Activated effector memory CD4-positive, alpha-beta T cell treated with anti-CD3 and anti-CD28 coated beads, Interleukin-2, amount 50 U/mL, for 16 hours (primary cell): ENCODE data around the gene CRTC1.
A peak's percentile ranks its signal among the peaks of the same experiment; 100 is the strongest.

Experiments used
- DNase-seq: peaks from one replicate; pipeline ENCODE4 v3.0.0-alpha.2; 2020

The CRTC1 gene

DNA sequence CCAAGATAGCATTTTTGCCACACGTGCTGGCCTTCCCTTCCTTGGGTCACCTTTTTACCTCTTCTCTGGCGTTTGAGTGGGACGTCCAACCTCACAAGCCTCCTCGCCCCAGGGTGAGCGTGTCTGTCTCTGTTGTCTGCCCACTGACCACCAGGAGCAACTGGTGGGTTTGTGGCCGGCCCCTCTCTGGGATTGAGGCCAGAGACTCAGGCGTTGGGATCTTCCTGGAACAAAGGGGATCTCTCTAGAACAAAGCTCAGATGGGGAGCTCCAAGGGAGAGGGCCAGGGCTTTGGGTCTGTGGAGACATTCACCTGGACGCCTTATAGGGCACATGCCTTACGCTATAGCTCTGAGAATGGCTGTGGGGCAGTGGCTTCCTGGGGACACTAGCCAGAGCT is 90.2 kb downstream of the CRTC1 start:
- no peak for DNase-seq

DNA sequence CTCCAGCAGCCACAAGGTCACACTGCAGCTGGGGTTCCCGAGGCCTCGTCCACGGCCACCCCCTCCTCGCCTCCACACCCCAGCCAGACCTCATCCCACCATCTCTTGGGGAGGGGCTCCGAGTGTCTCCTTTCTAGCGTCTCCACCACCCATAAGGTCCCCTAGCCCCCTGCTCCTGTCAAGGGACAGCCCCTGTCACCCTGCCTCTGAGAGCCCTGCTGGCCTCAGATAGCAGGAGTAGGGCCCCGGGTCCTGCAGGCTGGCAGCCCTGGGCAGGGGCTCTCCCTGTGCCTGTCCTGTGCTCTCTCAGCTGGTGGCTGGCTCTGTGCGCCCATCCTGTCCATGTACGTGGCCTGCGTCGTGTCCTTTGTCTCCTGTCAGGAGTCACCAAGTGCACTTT is 90.6 kb downstream of the CRTC1 start:
- no peak for DNase-seq

DNA sequence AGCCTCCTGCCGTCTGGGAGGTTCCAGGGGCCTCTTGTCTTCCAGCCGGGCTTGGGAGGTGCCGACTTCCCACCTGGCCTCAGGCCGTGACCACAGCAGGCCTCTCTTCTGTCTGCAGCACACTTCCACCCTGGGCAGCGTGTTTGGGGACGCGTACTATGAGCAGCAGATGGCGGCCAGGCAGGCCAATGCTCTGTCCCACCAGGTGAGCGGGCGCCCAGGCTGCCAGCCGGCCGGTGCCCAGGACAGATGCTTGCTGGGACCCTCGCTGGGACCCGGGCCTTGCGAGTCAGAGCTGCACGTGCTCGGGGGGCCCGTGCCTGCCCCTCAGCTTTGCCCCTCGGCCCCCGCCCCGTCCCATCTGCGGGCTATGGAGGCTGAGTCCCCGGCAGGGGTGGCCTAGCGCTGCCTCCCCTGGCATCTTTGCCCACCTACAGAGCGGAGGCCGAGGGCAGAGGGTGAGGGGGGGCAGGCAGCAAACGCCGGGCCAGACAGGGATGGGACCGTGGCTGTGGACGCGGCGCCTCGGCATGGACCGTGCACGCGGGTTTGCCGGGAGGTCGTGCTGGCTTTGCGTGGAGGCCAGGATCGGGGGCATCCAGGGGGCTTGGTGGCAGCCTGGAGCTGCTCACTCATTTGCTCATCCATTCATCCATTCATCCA is 91.4 kb downstream of the CRTC1 start:
- DNase-seq = no peak

DNA sequence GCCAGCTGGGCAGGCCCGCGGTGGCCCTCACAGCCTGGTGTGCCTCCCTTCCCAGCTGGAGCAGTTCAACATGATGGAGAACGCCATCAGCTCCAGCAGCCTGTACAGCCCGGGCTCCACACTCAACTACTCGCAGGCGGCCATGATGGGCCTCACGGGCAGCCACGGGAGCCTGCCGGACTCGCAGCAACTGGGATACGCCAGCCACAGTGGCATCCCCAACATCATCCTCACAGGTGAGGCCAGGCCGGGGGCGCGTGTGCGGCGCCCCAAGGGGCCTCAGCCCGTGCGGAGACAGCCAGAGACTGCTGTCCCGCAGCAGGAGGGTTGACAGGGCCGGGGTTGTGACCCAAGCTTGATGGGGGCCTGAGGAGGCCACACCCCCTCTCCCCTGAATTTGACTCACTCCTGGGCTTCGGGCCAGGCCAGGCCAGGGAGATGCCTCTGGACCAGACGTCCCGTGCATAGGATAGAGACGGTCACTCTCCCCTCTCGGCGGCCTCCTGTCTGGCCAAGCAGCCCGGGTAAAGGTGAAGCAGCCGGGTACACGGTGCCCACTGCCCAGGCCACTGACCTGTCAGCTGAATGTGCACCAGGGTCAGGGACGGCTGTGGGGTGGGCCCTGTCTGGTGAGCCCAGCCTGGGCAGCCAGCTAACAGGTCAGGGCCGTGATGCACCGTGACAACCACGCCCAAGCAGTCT is 92.3 kb downstream of the CRTC1 start:
- no peak for DNase-seq

DNA sequence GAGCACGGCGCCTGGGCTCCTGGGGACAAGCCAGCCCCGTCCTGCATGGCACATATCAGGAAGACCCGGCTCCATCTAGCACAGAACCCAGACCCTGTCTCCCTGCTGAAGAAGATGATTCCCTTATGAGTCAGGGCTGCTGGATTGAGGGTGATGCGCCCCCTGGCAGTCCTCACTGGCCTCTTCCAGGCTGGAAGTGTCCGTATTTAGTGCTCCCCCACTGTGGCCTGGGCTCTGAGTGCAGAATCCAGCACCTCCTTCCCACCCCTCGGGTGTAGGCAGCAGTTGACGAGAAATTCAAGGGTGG is 92.8 kb downstream of the CRTC1 start:
- no peak for DNase-seq

DNA sequence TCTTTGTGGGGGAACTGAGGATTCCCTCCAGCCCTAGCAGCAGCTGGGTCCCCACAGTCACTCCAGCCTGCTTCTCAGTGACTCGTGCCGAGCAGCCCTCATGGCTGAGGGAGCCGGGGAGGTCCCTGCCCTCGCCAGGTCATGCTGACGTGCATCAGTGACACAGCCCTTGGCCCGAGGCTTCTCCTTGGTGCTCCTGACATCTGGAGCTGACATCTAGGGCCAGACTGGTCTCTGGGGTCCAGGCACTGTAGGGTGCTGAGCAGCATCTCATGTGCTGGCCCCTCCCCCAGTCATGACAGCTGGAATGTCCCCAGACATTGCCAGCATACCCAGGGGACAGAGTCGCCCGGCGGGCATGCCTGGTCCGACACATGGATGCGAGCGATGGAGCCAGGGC is 93.3 kb downstream of the CRTC1 start:
- DNase-seq = no peak

DNA sequence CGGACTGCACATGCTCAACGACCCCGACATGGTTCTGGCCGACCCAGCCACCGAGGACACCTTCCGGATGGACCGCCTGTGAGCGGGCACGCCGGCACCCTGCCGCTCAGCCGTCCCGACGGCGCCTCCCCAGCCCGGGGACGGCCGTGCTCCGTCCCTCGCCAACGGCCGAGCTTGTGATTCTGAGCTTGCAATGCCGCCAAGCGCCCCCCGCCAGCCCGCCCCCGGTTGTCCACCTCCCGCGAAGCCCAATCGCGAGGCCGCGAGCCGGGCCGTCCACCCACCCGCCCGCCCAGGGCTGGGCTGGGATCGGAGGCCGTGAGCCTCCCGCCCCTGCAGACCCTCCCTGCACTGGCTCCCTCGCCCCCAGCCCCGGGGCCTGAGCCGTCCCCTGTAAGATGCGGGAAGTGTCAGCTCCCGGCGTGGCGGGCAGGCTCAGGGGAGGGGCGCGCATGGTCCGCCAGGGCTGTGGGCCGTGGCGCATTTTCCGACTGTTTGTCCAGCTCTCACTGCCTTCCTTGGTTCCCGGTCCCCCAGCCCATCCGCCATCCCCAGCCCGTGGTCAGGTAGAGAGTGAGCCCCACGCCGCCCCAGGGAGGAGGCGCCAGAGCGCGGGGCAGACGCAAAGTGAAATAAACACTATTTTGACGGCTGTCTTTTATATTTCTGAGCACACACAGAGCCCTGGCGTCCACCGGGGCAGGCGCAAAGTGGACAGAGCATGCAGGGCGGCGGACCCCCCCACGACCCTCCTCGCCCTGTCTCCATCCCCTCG is 94.0 kb downstream of the CRTC1 start:
- DNase-seq = no peak

DNA sequence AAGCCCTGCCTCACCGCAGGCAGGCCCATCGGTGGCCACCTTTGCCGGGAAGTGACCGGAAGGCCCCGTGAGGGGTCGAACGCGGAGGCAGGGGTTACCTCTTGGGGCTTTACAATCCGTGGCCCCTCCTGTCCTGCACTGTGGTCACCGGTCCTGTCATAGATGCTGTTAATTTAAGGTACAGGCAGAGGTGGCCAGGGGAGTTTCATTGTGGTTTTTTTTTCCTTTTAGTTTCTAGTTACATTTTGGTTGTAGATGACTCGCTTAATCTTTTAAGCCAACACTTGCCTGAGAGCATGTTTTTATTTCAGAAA is 94.6 kb downstream of the CRTC1 start:
- DNase-seq = no peak

DNA sequence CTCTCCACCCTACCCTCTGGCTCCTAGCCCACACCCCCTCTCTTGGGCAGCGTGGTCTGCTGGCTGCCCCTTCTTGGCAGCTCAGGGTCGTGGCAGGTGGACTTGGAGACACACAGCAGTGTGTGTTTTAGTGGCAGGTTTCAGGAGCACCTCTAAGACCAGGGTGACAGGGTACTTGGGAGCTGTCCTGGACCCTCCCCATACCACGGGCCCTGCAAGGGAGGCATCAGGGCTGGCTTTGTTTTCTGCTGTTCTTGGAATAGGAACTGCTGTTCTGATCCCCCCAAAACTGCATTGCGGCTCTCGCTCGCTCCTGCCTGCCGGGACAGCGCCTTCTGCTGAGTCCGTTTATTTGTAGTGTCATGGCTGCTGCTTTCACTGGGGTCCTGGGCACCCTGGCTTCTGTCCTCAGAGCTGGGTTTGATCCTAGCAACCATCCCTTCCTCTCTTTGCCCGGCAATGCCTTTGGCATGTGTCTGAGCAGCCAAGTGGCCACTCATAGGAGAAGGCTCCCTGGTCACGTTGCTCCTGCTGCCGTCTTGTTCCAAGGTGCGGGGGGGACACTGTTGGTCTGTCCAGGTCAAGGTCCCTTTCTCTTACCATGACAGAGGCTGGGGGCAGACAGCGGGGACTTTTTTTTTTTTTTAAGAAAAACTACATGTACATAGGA is 95.5 kb downstream of the CRTC1 start:
- no peak for DNase-seq

DNA sequence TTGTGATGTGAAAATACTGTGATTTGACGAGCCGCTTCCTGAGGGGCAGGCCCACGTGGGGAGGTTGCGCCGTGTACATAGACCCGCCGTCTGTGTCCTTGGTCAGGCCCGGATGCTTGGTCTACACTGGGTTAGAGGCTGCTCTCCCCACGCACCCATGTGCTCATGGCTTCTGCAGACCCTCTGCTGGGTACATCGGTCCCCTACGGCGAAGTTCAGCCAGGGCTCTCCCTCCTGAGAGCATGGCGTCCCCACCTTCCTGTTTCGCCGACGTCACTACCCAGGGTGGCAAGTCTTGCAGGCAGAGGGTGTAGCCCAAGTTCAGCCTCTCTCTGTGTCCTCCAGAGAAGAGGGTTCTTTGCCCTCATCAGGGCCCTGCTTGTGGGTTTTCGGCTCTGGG is 96.6 kb downstream of the CRTC1 start:
- no peak for DNase-seq

DNA sequence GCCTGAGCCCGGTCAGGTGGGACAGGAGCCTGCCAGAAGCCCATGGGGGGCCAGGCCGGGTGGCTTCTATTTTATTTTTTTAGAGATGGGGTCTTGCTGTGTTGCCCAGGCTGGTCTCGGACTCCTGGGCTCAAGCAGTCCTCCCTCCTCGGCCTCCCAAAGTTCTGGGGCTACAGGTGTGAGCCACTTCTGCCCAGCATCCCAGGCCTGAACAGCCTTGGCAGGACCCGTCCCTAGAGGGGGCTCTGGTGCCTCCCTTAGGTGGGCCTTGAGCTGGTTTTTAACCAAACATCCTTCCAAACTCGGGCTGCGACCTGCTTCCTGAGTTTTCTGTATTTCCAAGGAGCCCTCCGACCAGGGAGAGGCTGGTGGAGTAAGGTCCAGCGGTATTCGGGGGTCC is 97.2 kb downstream of the CRTC1 start:
- DNase-seq = no peak

DNA sequence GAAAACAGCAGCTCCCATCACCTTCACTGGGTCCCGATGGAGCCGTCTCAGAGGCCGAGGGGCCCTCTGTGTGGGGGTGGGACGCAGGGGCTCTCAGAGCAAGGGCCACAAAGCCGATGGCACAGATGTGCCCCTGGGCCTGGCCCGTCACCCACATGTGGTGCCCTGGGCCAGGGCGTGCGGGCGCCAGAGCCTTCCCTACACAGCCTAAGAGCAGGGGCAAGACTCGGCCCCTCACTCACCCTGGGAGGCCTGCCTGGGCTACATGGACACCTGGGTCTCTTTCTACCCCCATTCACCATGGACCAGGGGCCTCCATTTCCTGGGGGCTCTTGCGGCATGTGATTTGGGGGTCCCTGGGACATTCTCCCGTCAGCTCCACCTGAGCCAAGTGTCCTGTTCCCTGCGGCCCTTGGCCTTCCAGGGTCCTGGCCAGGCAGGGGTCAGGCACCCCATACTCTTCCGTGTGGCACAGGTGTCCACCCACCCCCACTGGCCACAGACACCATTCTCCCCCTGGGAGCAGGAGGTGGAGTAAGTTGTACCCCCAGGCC is 97.6 kb downstream of the CRTC1 start:
- DNase-seq = no peak

DNA sequence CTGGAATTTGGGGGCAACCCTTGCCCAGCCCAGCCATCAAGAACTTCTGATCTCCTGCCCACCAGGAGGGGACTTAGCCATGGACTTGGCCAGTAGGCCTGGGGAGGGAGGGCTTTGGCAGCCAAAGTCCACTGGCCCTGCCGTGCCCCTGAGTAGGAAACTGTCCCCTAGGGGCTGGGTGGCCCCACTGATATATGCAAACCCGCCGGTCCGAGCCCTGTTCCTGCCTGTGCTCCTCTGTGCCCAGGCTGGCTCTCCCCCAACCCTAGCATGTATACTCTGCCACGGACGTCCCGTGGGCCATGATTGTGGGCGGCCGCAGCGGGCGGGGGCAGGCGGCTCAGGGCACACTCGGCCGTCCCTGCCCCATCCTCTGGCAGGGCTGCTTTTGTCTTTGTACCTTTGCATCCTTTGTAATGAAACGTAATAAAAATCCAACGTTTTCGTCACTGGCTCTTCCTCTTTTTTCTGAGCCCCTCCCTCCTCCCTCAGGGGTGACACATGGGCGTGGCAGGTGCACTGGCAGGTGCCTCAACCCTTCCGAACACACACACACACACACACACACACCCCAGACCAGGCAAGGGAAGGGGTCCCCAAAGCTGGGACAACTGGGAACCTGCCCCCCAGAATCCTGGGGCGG is 98.5 kb downstream of the CRTC1 start:
- DNase-seq = no peak

DNA sequence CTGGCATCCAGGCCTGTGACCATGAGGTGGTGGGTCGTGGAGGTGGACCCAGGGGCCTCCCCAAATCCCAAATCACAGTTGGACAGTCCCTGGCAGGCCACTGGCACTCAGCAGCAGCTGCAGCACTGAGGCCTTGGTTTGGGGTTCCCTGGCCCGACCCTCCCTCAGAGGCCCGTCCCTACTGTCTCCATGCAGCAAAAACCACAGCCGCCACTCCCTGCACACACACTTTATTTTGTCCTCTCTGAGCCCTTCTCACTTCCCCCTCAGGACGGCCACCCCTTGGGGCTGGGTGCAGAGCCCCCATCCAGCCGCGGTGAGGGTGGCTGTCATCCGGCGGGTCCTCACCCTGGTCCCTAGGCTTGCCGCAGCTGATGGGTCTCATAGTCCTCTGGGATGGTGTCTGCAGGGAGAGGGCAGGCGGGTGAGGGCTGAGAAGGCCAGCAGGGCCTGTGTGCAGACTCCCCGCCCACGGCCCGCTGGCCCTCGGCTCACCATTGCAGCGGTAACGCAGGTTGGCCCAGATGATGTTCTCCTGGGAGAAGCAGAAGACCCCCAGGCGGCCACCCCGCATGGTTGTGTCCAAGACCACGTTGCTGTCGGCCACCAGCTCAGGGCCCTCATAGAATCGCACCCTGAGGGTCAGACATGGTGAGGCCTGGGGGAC is 99.2 kb downstream of the CRTC1 start:
- no peak for DNase-seq

DNA sequence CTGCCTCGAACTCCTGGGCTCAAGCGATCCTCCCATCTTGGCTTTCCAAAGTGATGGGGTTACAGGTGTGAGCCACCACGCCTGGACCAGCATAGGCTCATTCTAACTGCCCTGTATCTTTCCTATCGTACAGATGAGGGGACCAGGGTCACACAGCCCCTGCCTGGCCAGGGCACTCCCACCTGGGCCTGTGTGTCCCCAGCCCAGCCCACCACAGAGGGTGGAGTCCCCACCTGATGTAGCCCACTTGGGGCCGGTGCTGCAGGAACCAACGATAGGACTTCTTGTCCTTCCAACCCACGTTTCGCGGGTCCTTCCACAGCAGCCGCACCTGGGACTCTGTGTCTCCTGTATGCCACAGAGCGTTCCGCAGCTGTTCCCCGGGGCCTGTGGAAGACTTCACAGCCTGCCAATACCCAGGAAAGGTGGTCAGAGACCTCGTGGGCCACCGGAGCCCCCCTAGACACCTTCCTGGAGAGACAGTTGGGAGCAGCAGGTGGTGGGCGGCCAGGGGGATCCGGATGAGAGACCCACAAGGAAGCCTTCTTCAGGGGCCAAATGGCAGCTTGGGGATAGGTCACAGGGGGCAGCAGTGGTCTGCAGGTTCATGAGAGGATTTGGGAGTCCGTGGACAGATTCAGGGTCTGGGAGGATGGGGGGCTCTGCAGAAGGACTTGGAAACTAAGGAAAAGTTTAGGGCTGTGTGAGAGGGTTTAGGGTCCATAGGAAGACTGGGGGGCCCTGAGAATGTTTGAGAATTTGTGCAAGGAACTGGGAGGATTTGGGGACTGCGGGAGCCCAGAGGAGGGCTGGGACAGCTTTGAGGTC is 100.7 kb downstream of the CRTC1 start:
- DNase-seq = no peak

DNA sequence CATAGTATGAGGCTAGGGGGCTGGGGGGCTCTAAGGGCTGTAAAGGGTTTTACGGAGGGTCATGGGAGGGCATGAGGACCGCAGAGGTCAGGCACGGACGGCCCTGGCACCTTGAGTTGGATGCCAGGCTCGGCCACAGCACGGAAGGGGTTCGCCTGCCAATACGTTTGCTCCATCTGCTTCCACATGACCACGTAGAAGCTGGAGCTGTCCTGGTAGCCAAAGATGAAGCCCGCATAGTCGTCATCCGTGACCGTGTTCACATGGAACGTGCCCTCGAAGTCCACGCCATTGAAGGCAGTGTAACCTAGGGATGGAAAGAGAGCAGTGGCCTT is 101.3 kb downstream of the CRTC1 start:
- no peak for DNase-seq

DNA sequence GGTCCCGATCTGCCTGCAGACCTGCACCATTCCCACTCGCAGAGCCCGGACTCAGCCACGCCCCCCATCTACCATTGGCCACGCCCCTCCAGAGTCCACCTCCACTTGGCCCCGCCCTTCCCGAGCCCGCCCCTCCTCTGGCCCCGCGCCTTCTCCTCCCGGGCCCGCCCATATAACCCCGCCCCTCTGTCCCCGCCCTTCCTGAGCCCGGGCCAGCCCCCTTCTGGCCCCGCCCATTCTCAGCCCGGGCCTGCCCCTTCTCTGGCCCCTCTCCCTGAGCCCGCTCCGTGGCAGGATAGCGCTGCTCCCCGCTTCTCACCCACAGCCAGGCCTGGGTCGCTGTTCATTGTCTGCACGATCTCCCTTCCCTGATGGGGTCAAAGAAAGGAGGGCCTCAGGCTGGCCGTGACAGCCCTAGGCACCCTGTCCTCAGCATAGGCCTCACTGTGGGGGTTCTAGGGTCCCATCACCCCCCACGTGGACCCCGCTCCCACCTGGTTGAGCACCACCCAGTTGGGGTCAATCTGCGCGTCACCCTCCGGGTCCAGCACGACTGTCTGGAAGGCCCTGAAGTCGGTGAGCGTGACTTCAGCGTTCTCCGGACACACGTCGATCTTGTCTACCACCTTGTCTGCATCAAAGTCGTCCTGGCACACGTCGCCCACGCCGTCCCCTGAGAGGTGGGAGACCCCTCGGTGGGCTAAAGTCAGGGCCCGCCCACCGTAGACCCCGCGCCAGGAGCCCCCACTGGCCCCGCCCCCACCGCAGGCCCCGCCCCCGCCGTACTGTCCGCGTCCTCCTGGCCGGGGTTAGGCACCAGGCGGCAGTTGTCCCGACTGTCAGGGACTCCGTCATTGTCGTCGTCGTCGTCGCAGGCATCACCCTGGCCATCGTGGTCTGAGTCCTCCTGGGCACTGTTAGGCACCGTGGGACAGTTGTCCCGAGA is 102.0 kb downstream of the CRTC1 start:
- peak; percentile 84 for DNase-seq

DNA sequence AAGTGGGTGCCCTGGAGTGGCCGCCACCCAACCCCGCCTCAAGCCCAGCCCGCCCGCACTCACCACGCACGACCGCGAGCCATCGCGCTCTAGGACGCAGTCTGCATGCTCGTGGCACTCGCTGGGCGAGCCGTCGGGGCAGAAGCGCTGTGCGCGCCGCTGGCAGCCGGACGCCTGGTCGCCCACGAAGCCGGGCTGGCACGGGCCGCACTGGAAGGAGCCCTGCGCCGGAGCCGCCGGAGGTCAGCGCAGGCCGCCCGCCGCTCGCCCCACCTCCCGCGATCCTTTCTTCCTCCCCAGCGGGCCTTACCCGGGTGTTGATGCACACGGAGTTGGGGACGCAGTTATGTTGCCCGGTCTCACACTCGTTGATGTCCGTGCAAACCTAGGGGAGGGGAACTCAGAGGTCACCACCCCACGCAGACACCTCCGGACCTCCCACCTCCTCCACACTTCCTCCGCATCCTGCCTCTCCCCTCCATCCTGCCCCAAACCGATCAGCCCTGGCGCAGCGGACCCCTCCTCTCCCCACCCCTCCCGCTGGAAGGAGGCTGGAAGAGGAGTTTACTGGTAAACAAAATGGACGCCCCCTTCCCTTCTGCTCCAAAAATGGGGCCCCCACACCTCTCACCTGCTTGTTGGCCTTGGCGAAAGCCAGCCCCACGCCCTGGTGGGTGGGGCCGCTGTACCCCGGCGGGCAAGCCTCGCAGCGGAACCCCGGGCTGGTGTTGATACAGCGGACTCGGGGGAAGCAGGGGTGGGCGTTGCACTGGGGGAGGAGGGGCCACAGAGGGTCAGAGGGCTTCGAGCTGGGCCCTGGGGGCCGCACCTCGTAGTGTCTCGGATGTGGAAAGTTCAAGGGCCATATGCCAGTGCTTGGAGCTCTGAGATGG is 105.3 kb downstream of the CRTC1 start:
- no peak for DNase-seq

DNA sequence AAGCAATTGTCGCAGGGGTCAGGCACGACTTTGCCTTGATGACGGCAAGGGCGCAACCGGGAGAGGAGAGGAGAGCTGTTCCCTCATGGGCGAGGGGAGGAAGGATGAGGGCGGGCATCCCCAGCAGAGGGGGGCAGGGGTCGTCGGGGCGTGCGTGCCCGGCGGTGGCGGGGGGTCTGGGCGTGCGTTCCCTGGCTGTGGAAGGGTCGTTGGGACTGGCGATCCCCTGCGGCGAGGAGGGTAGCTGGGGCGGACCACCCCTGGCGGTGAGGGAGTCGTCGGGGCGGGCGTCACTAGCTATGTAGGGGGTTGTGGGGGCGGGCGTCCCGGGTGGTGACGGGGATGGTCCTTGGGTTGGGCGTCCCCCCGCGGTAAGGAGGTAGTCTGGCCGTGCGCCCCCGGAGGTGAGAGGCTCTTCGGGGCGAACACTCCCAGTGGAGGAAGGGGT is 106.0 kb downstream of the CRTC1 start:
- DNase-seq = no peak
